ENCODE measurements around the gene MAMLD1. TPM values are rescaled to one million over a fixed set of nuclear protein-coding genes. Genes with fewer than 3 reads are reported as not detected.

The MAMLD1 gene
- polyA plus RNA-seq, 1 donor (not counting 4 experiments of a cell fraction or from before 2014, with no cell fraction given): 0.98 TPM

DNA sequence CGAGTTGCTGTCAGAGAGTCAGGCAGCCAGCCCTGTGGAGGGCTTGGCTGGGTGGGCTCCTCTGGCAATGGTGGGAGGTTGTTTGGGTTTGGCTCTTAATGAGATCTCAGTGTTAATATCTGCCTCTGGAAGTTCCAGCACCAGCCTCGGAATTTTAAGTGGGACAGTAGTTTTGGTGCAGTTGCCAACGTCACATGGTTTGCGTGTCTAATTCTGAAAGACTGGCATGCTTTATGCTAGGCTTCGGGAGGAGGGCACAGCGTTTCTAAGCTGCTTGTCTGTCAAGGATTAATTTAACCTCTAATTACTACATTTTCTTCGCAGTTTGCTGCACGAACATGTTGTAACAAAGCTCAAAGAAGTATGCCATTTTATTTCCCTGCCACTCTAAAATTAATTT is 9.2 kb downstream of the MAMLD1 start:
- no peak for DNase-seq (ENCODE audit: low read depth, low spot score)
- Histone ChIP-seq H3K4me3 (ENCODE audit: control insufficient read depth in 2 of 3, extremely low read depth in 1 of 3, insufficient read depth in 2 of 3, low read depth in 1 of 3, low read length in 3 of 3) (no peak overlapping the region), H3K9me3 (ENCODE audit: control insufficient read depth, low read depth, low read length) (no peaks in the 10 kb centered on the region), H3K4me1 (ENCODE audit: control insufficient read depth, extremely low read depth, insufficient read depth, low read length) (peaks cover 6% of the 10 kb centered on the region), H3K9ac (ENCODE audit: control insufficient read depth, extremely low read depth, insufficient read depth, low read length) (no peak overlapping the region), H3K36me3 (ENCODE audit: control insufficient read depth in 2 of 2, extremely low read depth in 1 of 2, insufficient read depth in 2 of 2, low read length in 2 of 2) (no peaks in the 10 kb centered on the region), H3K27me3 (ENCODE audit: control insufficient read depth, extremely low read depth, insufficient read depth, low read length) (no peaks in the 10 kb centered on the region), H3K9me1 (ENCODE audit: control insufficient read depth, extremely low read depth, insufficient read depth, low read length) (no peaks in the 10 kb centered on the region), H3K4me2 (ENCODE audit: control insufficient read depth, extremely low read depth, insufficient read depth, low read depth, low read length) (peak overlapping the region; percentile 27), H2AFZ (ENCODE audit: control insufficient read depth, low read length) (no peak overlapping the region), H4K20me1 (ENCODE audit: control insufficient read depth, extremely low read depth, insufficient read depth, low read length) (no peaks in the 10 kb centered on the region), H3K79me2 (ENCODE audit: control insufficient read depth, insufficient read depth, low read length) (no peaks in the 10 kb centered on the region), H3K27ac (ENCODE audit: control insufficient read depth, insufficient read depth, low read length) (no peak overlapping the region)
- FAIRE-seq: no peak
- TF ChIP-seq, protein P1, sequence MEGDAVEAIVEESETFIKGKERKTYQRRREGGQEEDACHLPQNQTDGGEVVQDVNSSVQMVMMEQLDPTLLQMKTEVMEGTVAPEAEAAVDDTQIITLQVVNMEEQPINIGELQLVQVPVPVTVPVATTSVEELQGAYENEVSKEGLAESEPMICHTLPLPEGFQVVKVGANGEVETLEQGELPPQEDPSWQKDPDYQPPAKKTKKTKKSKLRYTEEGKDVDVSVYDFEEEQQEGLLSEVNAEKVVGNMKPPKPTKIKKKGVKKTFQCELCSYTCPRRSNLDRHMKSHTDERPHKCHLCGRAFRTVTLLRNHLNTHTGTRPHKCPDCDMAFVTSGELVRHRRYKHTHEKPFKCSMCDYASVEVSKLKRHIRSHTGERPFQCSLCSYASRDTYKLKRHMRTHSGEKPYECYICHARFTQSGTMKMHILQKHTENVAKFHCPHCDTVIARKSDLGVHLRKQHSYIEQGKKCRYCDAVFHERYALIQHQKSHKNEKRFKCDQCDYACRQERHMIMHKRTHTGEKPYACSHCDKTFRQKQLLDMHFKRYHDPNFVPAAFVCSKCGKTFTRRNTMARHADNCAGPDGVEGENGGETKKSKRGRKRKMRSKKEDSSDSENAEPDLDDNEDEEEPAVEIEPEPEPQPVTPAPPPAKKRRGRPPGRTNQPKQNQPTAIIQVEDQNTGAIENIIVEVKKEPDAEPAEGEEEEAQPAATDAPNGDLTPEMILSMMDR (optimal IDR thresholded peaks at IDR 0.05 in 1 of 3, IDR thresholded peaks at IDR 0.05 in 1 of 3, conservative IDR thresholded peaks at IDR 0.05 in 1 of 3; ENCODE audit: extremely low read depth in 1 of 3, insufficient read depth in 2 of 3, low read length in 3 of 3): no peak
- TF ChIP-seq EZH2 (IDR thresholded peaks at IDR 0.05; ENCODE audit: low read length): no peak
- dilution Hi-C loops (cut with MboI; ENCODE audit: extremely low pct_ligation_motif_present, low sequenced_read_pairs): no loop called here

DNA sequence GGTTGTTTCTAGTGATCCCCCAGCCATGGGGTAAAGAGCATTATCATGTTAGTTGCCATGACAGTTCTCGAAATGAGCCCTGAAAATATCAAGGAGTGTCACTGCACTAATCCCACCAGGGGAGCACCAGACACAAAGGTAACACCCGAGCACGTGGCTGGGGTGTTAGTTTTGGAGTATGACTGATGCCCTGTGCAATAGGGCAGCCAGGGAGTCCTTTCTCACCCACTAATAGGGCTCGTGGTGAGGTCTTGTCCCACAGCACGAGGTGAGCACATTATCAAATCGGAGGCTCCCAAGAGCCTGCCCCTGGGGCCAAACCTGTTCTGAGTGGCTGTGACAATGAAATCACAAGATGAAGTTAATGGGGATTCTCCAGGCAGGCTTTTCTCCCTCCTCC is 9.6 kb downstream of the MAMLD1 start:
- TF ChIP-seq, protein P1 (optimal IDR thresholded peaks at IDR 0.05 in 1 of 3, IDR thresholded peaks at IDR 0.05 in 1 of 3, conservative IDR thresholded peaks at IDR 0.05 in 1 of 3; ENCODE audit: extremely low read depth in 1 of 3, insufficient read depth in 2 of 3, low read length in 3 of 3): no peak
- TF ChIP-seq EZH2 (IDR thresholded peaks at IDR 0.05; ENCODE audit: low read length): no peak
- dilution Hi-C loops (cut with MboI; ENCODE audit: extremely low pct_ligation_motif_present, low sequenced_read_pairs): no loop called here
- H3K27me3 ChIP-seq (ENCODE audit: control insufficient read depth, extremely low read depth, insufficient read depth, low read length): no peaks in the 10 kb centered on the region
- H3K4me3 ChIP-seq (ENCODE audit: control insufficient read depth in 2 of 3, extremely low read depth in 1 of 3, insufficient read depth in 2 of 3, low read depth in 1 of 3, low read length in 3 of 3): no peak overlapping the region
- no peak overlapping the region for H3K27ac ChIP-seq (ENCODE audit: control insufficient read depth, insufficient read depth, low read length)
- H3K4me2 ChIP-seq (ENCODE audit: control insufficient read depth, extremely low read depth, insufficient read depth, low read depth, low read length): peak overlapping the region; percentile 20
- H2AFZ ChIP-seq (ENCODE audit: control insufficient read depth, low read length): no peak overlapping the region
- no peak for DNase-seq (ENCODE audit: low read depth, low spot score)
- H3K36me3 ChIP-seq (ENCODE audit: control insufficient read depth in 2 of 2, extremely low read depth in 1 of 2, insufficient read depth in 2 of 2, low read length in 2 of 2): no peaks in the 10 kb centered on the region
- no peaks in the 10 kb centered on the region for H3K9me3 ChIP-seq (ENCODE audit: control insufficient read depth, low read depth, low read length)
- no peak overlapping the region for H3K9ac ChIP-seq (ENCODE audit: control insufficient read depth, extremely low read depth, insufficient read depth, low read length)
- no peak for FAIRE-seq
- H3K9me1 ChIP-seq (ENCODE audit: control insufficient read depth, extremely low read depth, insufficient read depth, low read length): no peaks in the 10 kb centered on the region
- no peaks in the 10 kb centered on the region for H3K79me2 ChIP-seq (ENCODE audit: control insufficient read depth, insufficient read depth, low read length)
- peaks cover 6% of the 10 kb centered on the region for H3K4me1 ChIP-seq (ENCODE audit: control insufficient read depth, extremely low read depth, insufficient read depth, low read length)
- no peaks in the 10 kb centered on the region for H4K20me1 ChIP-seq (ENCODE audit: control insufficient read depth, extremely low read depth, insufficient read depth, low read length)

Measured in keratinocyte (primary cell).